GM20431 (cell line): ENCODE measurements around the gene CNOT1.
"Not testable (repeated sequence)": the region's sequence is repeated elsewhere in the genome, so short reads cannot be mapped to it uniquely, and the experiment has no call there.

ENCODE experiments used
- in situ Hi-C: fragments of 300-500 bp; cut with MseI, MboI; formaldehyde crosslinking; loops from one replicate; pipeline ENCODE4 v1.15.0; 2020; ENCODE audit warnings: low sequenced_read_pairs; ENCODE audit not compliant: unreplicated experiment

CNOT1 gene

GRCh38 chr16:58584831-58585505, 44.7 kb downstream of the CNOT1 start:
- in situ Hi-C loops, result no loop called here

- in situ Hi-C loops, result no loop called here
Measured at GRCh38 chr16:58582971-58583765, 46.5 kb downstream of the CNOT1 start.

GRCh38 chr16:58582133-58582532, 47.5 kb downstream of the CNOT1 start:
- in situ Hi-C loops, result no loop called here

DNA sequence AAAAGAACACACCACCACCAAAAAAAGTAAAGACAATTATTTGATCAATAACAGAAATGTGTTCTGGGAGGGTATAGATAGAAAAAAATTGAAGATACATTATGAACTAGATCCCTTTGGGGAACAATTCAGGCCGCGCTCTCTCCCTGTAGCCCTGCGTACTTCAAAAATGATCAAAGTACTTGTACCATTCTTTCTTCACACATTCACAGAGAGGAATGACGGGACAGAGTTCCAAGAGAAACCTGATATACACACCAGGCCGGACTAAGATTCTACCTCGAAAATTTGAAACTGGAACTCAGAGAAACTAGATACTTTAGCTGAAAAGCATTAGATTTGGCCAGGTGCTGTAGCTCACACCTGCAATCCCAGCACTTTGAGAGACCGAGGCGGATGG, 50.0 kb downstream of the CNOT1 start:
- in situ Hi-C loops, result no loop called here

DNA sequence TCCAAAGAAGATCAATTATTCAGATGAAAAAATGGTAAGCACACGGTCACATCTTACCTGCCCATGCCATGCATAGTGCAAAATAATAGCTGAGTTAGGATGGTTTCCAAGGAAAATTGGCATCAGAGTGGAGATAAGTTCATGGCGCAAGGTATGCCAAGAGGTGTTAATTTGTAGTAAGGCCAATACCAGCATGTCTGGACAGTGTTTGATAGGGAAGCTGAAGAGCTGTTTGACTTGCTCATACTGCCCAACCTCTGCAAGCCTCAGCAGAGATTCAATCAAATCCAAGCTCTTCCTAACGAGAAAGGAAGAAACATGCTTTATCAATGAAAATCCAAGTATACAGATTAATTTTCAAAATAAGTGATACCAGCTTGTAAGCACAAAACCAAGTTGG, 51.0 kb downstream of the CNOT1 start:
- in situ Hi-C loops, result no loop called here

GRCh38 chr16:58577141-58577540, 52.5 kb downstream of the CNOT1 start:
- in situ Hi-C loops, result no loop called here

DNA sequence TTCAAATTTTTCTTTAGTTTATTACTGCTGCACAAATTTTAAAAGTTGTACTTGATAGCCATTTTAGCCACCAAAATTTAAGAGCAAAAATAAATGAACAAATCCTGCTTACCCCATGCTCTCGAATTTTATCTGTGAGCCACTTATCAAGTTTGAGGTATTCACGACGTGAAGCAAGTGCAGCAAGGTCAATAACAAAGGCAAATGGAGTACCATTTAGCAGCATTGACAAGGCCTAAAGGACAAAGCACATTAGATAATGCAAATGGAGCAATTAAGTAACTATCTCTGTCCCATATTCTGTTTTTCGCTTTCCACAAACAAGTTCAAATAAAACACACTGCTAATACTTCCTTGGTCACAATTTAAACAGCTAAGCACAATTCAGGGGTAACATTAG, 54.7 kb downstream of the CNOT1 start:
- in situ Hi-C loops, result no loop called here

- in situ Hi-C loops, result not testable (repeated sequence)
Measured at GRCh38 chr16:58565697-58566096, 63.9 kb downstream of the CNOT1 start.

DNA sequence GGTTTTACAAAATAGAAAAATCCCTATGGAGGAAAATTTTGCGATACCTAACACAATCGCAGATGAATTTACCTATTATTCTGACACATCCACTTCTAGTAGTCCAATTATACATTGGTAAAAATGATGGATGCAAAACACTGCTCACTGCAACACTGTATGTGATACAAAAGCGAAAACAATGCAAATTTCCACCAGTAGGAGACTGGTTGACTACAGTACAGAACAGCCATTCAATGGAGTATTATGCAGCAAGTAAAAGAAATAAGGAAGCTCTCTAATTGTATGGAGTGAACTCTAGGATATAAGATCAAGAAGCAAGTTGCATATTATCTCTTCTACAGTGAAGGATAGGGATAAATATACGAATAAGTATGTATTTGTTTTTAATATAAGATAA, 65.9 kb downstream of the CNOT1 start:
- in situ Hi-C loops, result no loop called here

- in situ Hi-C loops, result no loop called here
Measured at GRCh38 chr16:58563235-58563634, 66.4 kb downstream of the CNOT1 start.

- in situ Hi-C loops, result no loop called here
Measured at GRCh38 chr16:58556678-58557077, 72.9 kb downstream of the CNOT1 start.

GRCh38 chr16:58551496-58551895, 78.1 kb downstream of the CNOT1 start:
- in situ Hi-C loops, result no loop called here

- in situ Hi-C loops, result no loop called here
Measured at GRCh38 chr16:58548378-58548777, 81.2 kb downstream of the CNOT1 start.

- in situ Hi-C loops, result no loop called here
Measured at GRCh38 chr16:58543685-58544084, 85.9 kb downstream of the CNOT1 start.

DNA sequence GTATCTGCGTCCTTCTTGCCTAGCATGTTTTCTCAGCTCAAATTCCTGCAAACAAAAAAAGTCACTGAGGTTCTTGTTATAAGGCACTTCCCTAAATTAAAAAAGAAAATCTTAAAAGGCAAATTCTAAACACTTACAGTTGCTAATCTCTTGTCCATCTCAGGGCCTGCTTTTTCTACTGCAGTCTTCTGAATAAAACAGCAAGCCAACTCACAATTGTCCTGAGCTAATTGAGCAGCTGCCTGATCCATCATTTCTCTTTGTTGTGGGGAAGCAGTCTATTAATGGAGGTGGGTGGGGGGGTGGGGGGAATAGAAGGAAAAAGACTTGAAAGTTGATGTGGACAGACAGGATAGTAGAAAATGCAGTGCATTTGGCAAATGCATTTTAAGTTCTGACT, 87.3 kb downstream of the CNOT1 start:
- in situ Hi-C loops, result no loop called here

DNA sequence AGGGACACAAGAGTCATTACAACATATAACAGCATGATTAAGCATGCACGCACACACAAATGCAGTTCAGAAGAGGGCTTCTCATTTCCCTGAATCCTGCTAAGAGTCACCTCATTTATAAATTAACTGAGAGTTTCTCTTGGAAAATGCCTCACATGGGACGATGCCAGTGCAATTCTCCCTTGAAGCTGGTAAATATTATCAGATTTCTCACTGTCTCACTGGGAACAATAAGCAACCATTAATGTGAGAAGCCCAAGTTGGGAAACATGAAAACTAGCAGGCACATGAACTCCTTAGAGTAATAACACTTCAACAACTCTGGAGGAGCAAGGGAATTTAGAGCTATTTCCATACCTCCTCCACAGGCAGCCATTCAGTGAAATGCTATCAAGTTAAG, 87.9 kb downstream of the CNOT1 start:
- in situ Hi-C loops, result no loop called here

- in situ Hi-C loops, result no loop called here
Measured at GRCh38 chr16:58537124-58537906, 92.3 kb downstream of the CNOT1 start.

DNA sequence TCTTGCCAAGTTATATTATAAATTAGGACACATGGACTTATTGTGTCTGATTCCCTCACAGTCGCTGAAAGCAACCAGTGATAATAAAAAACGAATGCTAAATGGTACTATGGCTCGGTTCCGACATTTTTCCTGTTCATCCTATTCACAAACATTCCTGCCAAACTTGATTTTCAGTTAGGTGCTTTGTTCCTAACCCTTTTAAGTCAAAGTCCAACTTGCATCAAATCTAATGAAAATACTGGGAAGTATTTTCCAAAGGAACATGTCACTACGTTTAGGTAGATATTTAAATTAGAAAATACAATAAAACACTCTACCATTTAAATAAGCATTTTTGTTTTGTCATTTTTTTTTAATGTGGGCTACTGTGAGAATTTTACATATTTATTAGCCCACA, 93.3 kb downstream of the CNOT1 start:
- in situ Hi-C loops, result no loop called here

DNA sequence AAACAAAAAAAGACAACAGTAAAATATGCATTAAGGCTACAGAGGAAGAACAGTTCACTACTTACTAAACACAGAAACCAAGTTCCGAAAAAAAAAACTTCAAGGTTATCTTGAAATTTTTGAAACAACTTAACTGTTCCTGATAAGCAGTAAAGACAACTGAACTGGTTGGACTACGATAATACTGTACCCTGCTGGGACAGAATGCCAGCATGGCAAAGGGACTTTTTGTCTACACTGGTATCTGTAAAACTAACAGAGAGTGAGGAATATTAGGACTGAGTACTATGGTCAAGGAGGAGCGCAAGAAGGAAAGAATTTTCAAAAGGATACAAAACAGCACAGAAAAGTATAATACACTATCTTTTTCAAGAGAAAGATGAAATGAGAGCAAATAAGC, 94.5 kb downstream of the CNOT1 start:
- in situ Hi-C loops, result no loop called here

- in situ Hi-C loops, result no loop called here
Measured at GRCh38 chr16:58533751-58534470, 95.7 kb downstream of the CNOT1 start.
